NCI-H1694 (cell line): ENCODE results near the gene MRPL40.

Source experiments
- DNase-seq: peaks from one replicate; lab custom pipeline; 2025; lab: John Stamatoyannopoulos, UW

Gene MRPL40

GRCh38 chr22:19463008-19463407 is 30.7 kb downstream of the MRPL40 start:
- no peak for DNase-seq

GRCh38 chr22:19463491-19464469 is 31.4 kb downstream of the MRPL40 start:
- no peak for DNase-seq

GRCh38 chr22:19464546-19464945 is 32.2 kb downstream of the MRPL40 start:
- no peak for DNase-seq

- no peak for DNase-seq
Observed at GRCh38 chr22:19464975-19465374, 32.6 kb downstream of the MRPL40 start.

GRCh38 chr22:19466126-19466716 is 33.9 kb downstream of the MRPL40 start:
- peak; percentile 73 for DNase-seq

- DNase-seq, result no peak
Observed at GRCh38 chr22:19466848-19467752, 34.8 kb downstream of the MRPL40 start.

- no peak for DNase-seq
Observed at GRCh38 chr22:19467912-19468311, 35.6 kb downstream of the MRPL40 start.

- no peak for DNase-seq
Observed at GRCh38 chr22:19469421-19469820, 37.1 kb downstream of the MRPL40 start.

- DNase-seq, result no peak
Observed at GRCh38 chr22:19470010-19470409, 37.7 kb downstream of the MRPL40 start.

GRCh38 chr22:19471572-19471971 is 39.2 kb downstream of the MRPL40 start:
- no peak for DNase-seq

GRCh38 chr22:19472233-19472632 is 39.9 kb downstream of the MRPL40 start:
- DNase-seq, result no peak

GRCh38 chr22:19473578-19473977 is 41.2 kb downstream of the MRPL40 start:
- DNase-seq, result no peak

- no peak for DNase-seq
Observed at GRCh38 chr22:19476023-19476422, 43.7 kb downstream of the MRPL40 start.

GRCh38 chr22:19477321-19478044 is 45.1 kb downstream of the MRPL40 start:
- DNase-seq, result no peak

- no peak for DNase-seq
Observed at GRCh38 chr22:19478045-19478900, 45.9 kb downstream of the MRPL40 start.

GRCh38 chr22:19478901-19479354 is 46.6 kb downstream of the MRPL40 start, which contains the start of gene UFD1:
TSS of gene UFD1 (minus strand) at chr22:19479193. CDS start at chr22:19479085, 108 bp downstream.
- peak; percentile 47 for DNase-seq

GRCh38 chr22:19479355-19480172 is 47.2 kb downstream of the MRPL40 start, which contains the start of gene CDC45:
TSS of gene CDC45 (plus strand) at chr22:19479920. CDS start at chr22:19479969, 49 bp downstream.
- peak; percentile 95 for DNase-seq

GRCh38 chr22:19480173-19480568 is 47.8 kb downstream of the MRPL40 start:
- no peak for DNase-seq

- no peak for DNase-seq
Observed at GRCh38 chr22:19480789-19481188, 48.4 kb downstream of the MRPL40 start.
